GM12878 (cell line): ENCODE data around the gene EVI5L. TPM values are rescaled to one million over a fixed set of nuclear protein-coding genes. Genes with fewer than 3 reads are reported as not detected.

Experiments used
- ATAC-seq: fragments of 200-7000 bp; cut with Tn5 transposase; 3 replicates; pipeline ENCODE4 v1.9.1; 2020; ENCODE audit warnings: mild to moderate bottlenecking, moderate library complexity
- BruUV-seq: library from RNA; stranded (reverse); fragments of 400-500 nt; replicated peaks from 2 replicates; lab custom pipeline; 2021; lab: Mats Ljungman, UMichigan
- CTCF ChIA-PET: fragments of 300-600 bp; sonication (Branson Sonifier 250); formaldehyde crosslinking; extraction: SDS; loops from one replicate; lab custom pipeline; 2021; ENCODE audit warnings: inconsistent platforms; lab: Yijun Ruan, JAX
- POLR2A ChIA-PET: fragments of 350-600 bp; formaldehyde crosslinking; extraction: SDS; loops from one replicate; lab custom pipeline; 2021; ENCODE audit warnings: inconsistent platforms; lab: Charles Lee
- RAD21 ChIA-PET: fragments of 300-600 bp; sonication (Branson Sonifier 250); formaldehyde crosslinking; loops from one replicate; lab custom pipeline; 2023; ENCODE audit warnings: antibody characterized with exemption; ENCODE audit not compliant: unreplicated experiment; lab: Charles Lee
- SMC1A ChIA-PET: fragments of 300-600 bp; sonication (Branson Sonifier 250); formaldehyde crosslinking; loops from one replicate; lab custom pipeline; 2023; ENCODE audit not compliant: unreplicated experiment, uncharacterized antibody; lab: Charles Lee
- DNase-seq: peaks from one replicate; pipeline ENCODE4 v3.0.0-alpha.2; 2011; ENCODE audit warnings: low read depth, low spot score
- FAIRE-seq: peaks from 3 replicates; lab custom pipeline; 2011; peaks lifted over from hg19 to GRCh38; lab: Jason Lieb, UNC
- H2AFZ ChIP-seq: 2 replicates; pipeline ENCODE4 v1.6.0; 2011; ENCODE audit warnings: low read depth, low read length, control low read depth; ENCODE audit not compliant: control insufficient read depth
- H3K27ac ChIP-seq: 2 replicates; pipeline ENCODE4 v1.5.1; 2011; ENCODE audit warnings: control low read depth; ENCODE audit not compliant: control insufficient read depth, insufficient read depth
- H3K27me3 ChIP-seq, 2 experiments: replicated peaks in 1 of 2; 2 replicates each; pipeline versions ENCODE4 v1.6.0 to v1.6.1; 2011; ENCODE audit warnings: low read length in 1 of 2; ENCODE audit not compliant: control insufficient read depth in 2 of 2, insufficient read depth in 2 of 2
- H3K36me3 ChIP-seq, 2 experiments: 2 replicates each; pipeline ENCODE4 v1.5.1; 2011; ENCODE audit warnings: low read length in 1 of 2; ENCODE audit not compliant: control insufficient read depth in 2 of 2, insufficient read depth in 2 of 2
- H3K4me1 ChIP-seq: 2 replicates; pipeline ENCODE4 v1.6.1; 2011; ENCODE audit warnings: mild to moderate bottlenecking, low read length, moderate library complexity, mixed read lengths; ENCODE audit not compliant: control insufficient read depth, insufficient read depth
- H3K4me2 ChIP-seq: 2 replicates; pipeline ENCODE4 v1.6.0; 2011; ENCODE audit warnings: control low read depth; ENCODE audit not compliant: control insufficient read depth, insufficient read depth
- H3K4me3 ChIP-seq: fragments of 200-600 bp; sonication (generic); 2 replicates; pipeline ENCODE4 v1.5.1; 2016
- H3K79me2 ChIP-seq: 2 replicates; pipeline ENCODE4 v1.6.0; 2011; ENCODE audit warnings: low read length; ENCODE audit not compliant: control insufficient read depth, insufficient read depth
- H3K9ac ChIP-seq: 2 replicates; pipeline ENCODE4 v1.8.0; 2011; ENCODE audit warnings: low read length, control low read depth, mixed read lengths; ENCODE audit not compliant: control insufficient read depth, insufficient read depth
- H3K9me3 ChIP-seq: replicated peaks from 3 replicates; pipeline ENCODE4 v1.5.1; 2011; ENCODE audit warnings: mild to moderate bottlenecking, low read length; ENCODE audit not compliant: control insufficient read depth, insufficient read depth
- H4K20me1 ChIP-seq: 2 replicates; pipeline ENCODE4 v1.6.0; 2011; ENCODE audit not compliant: control insufficient read depth, insufficient read depth
- BRCA1 ChIP-seq: IDR thresholded peaks from 2 replicates; pipeline ENCODE4 v1.6.1; 2011; ENCODE audit warnings: low read depth, low read length, improper control_type of control experiment
- DPF2 ChIP-seq: fragments of 450-650 bp; IDR thresholded peaks from 2 replicates; pipeline ENCODE4 v1.6.1; 2017; ENCODE audit warnings: mild to moderate bottlenecking
- E2F4 ChIP-seq: IDR thresholded peaks from 2 replicates; pipeline ENCODE4 v1.6.1; 2012; ENCODE audit warnings: low read depth, low read length, improper control_type of control experiment
- EZH2 ChIP-seq: IDR thresholded peaks from 2 replicates; pipeline ENCODE4 v1.6.1; 2012; ENCODE audit warnings: low read depth, mild to moderate bottlenecking, control low read depth, inconsistent platforms, low read length, borderline replicate concordance; ENCODE audit not compliant: control insufficient read depth
- FOS ChIP-seq: IDR thresholded peaks from 3 replicates; pipeline ENCODE4 v1.6.1; 2011; ENCODE audit warnings: borderline replicate concordance; ENCODE audit not compliant: insufficient read length; ENCODE audit errors: extremely low read depth
- FOXM1 ChIP-seq: IDR thresholded peaks from 2 replicates; pipeline ENCODE4 v1.6.1; 2012; ENCODE audit warnings: low read depth, mild to moderate bottlenecking, inconsistent platforms, low read length, moderate library complexity
- HDAC6 ChIP-seq: fragments of 200-600 bp; sonication (generic); IDR thresholded peaks from one replicate; pipeline ENCODE4 v1.8.0; 2017; ENCODE audit warnings: antibody characterized with exemption; ENCODE audit not compliant: unreplicated experiment
- NBN ChIP-seq: fragments of 450-650 bp; IDR thresholded peaks from 2 replicates; pipeline ENCODE4 v1.6.1; 2016
- NR2C2 ChIP-seq: IDR thresholded peaks from 2 replicates; pipeline ENCODE4 v1.6.1; 2011; ENCODE audit warnings: borderline replicate concordance, low read depth; ENCODE audit not compliant: control insufficient read depth, insufficient read length
- POU2F2 ChIP-seq: IDR thresholded peaks from 3 replicates; pipeline ENCODE4 v1.6.1; 2011; ENCODE audit warnings: low read depth, mild to moderate bottlenecking, low read length, borderline replicate concordance
- SMAD1 ChIP-seq: fragments of 450-650 bp; IDR thresholded peaks from 2 replicates; pipeline ENCODE4 v1.6.1; 2018; ENCODE audit warnings: mild to moderate bottlenecking, low read depth; ENCODE audit not compliant: partially characterized antibody
- SPI1 ChIP-seq: IDR thresholded peaks from 2 replicates; pipeline ENCODE4 v1.6.1; 2011; ENCODE audit warnings: low read depth, mild to moderate bottlenecking, low read length, moderate library complexity, borderline replicate concordance; ENCODE audit not compliant: insufficient read depth
- SRF ChIP-seq, 2 experiments: IDR thresholded peaks; 2 replicates each; pipeline ENCODE4 v1.6.1; 2011; ENCODE audit warnings: low read depth in 2 of 2, low read length in 2 of 2, mild to moderate bottlenecking in 1 of 2, moderate library complexity in 1 of 2
- WGBS: methylation state at CpG from one replicate; pipeline ENCODE4 v1.1.6; 2016; ENCODE audit warnings: low lambda C conversion rate; ENCODE audit not compliant: insufficient replicate concordance, insufficient coverage; ENCODE audit errors: missing lambda C conversion rate; 5-methylcytosine and 5-hydroxymethylcytosine counted together
- in situ Hi-C: fragments of 300-500 bp; cut with MboI; formaldehyde crosslinking; loops from 9 replicates; pipeline ENCODE4 v1.14.3; 2018; ENCODE audit warnings: mixed read lengths
- intact Hi-C: fragments of 100-400 bp; cut with micrococcal nuclease; formaldehyde crosslinking; loops from one replicate; pipeline ENCODE4 v1.14.2; 2022; ENCODE audit not compliant: unreplicated experiment
- polyA plus RNA-seq, 11 experiments: library from polyadenylated mRNA; depleted of rRNA in 4 of 11; unstranded in 6 of 11; stranded (reverse) in 5 of 11; fragments of >200 nt; fragmentation: Nextera tagmentation in 4 of 11; fragmentation: Illumina TruSeq in 1 of 11; extraction: Ambion mirVana in 4 of 11; extraction: Trizol in 1 of 11; gene quantifications; 1 replicate in 1 of 11; 2 replicates in 10 of 11; pipeline versions ENCODE4 v1.2.1 to v1.2.3, GENCODE V29; 2011 to 2016; ENCODE audit warnings: inconsistent platforms in 2 of 11, missing spikeins in 2 of 11, low read depth in 1 of 11
- total RNA-seq, 4 experiments: library from RNA; depleted of rRNA in 3 of 4; stranded (reverse); fragments of >200 nt in 3 of 4; fragmentation: Illumina TruSeq in 1 of 4; extraction: Trizol in 1 of 4; gene quantifications; 2 replicates each; pipeline versions ENCODE4 v1.2.1 to v1.2.3, GENCODE V29; 2013 to 2021

The EVI5L gene
- total and polyA plus RNA-seq, 10 of the 15 experiments (the other 5 are each of a cell fraction or from before 2014, with no cell fraction given) = 0.23 to 13.8 (median 5.0) TPM

- RAD21 ChIA-PET = interaction anchor here (1.0 kb wide), 1 partner anchor 127 kb away, joined by 4 read pairs; no protein-coding TSS in a partner anchor
- H2AFZ ChIP-seq = no peak overlapping the region
- no peak overlapping the region for H3K4me2 ChIP-seq
- POLR2A ChIA-PET = no interaction called here
- H3K9me3 ChIP-seq = peaks cover 15% of the 10 kb centered on the region
- 70% methylated on average over 3 of the region's 3 CpGs for WGBS
- CTCF ChIA-PET = interaction anchor here (1.5 kb wide), 1 partner anchor 125 kb away, joined by 3 read pairs; the partner anchor contains the start of gene TRAPPC5
- H3K36me3 ChIP-seq = no peaks in the 10 kb centered on the region
- SMC1A ChIA-PET = no interaction called here
- in situ Hi-C loops = no loop called here
- TF ChIP-seq SPI1 (no peak), NBN (no peak), POU2F2 (no peak), FOS (no peak), HDAC6 (no peak), DPF2 (no peak), SMAD1 (no peak), E2F4 (no peak), EZH2 (no peak), BRCA1 (no peak), FOXM1 (no peak), SRF (IDR thresholded peaks at IDR 0.05; ENCODE audit: low read depth in 2 of 2, low read length in 2 of 2) (no peak), NR2C2 (no peak)
- intact Hi-C loops = loop anchor here (5.0 kb wide), 2 partner anchors 104 to 704 kb away; partner anchors contain the start of gene FCER2
- ATAC-seq (no peak), DNase-seq (no peak), FAIRE-seq (no peak)
- H3K27ac ChIP-seq = no peak overlapping the region
- no peaks in the 10 kb centered on the region for H3K79me2 ChIP-seq
- no peaks in the 10 kb centered on the region for H3K27me3 ChIP-seq
- no peaks in the 10 kb centered on the region for H4K20me1 ChIP-seq
- H3K9ac ChIP-seq = no peak overlapping the region
- peaks cover 15% of the 10 kb centered on the region for H3K4me1 ChIP-seq
- BruUV-seq = no TSS peak
- no peak overlapping the region for H3K4me3 ChIP-seq
Measured at GRCh38 chr19:7806234-7806633, 23.8 kb upstream of the EVI5L start.
